Left lung (tissue), 10 donors: ENCODE results near the gene SLC25A46. TPM values are rescaled to one million over a fixed set of nuclear protein-coding genes. Genes with fewer than 3 reads are reported as not detected.

ENCODE experiments used
- ATAC-seq: fragments of 200-7000 bp; cut with Tn5 transposase; one replicate; pipeline ENCODE4 v1.9.1; 2020; ENCODE audit warnings: moderate library complexity
- DNase-seq, 4 donors: peaks; one replicate each; pipeline ENCODE4 v3.0.0-alpha.2; 2013 to 2020
- H3K27ac ChIP-seq, 2 donors: fragments of 200-600 bp; sonication (generic) in 1 of 2; one replicate each; pipeline versions ENCODE4 v1.5.0 to v1.8.0; 2020 to 2021
- H3K27me3 ChIP-seq, 2 donors: fragments of 200-600 bp; sonication (generic) in 1 of 2; one replicate each; pipeline versions ENCODE4 v1.5.0 to v1.8.0; 2020 to 2021
- H3K36me3 ChIP-seq, 2 donors: fragments of 200-600 bp; sonication (generic) in 1 of 2; one replicate each; pipeline versions ENCODE4 v1.5.0 to v1.8.0; 2020 to 2021
- H3K4me1 ChIP-seq, 2 donors: fragments of 200-600 bp; one replicate each; pipeline ENCODE4 v1.8.0; 2021
- H3K4me3 ChIP-seq, 2 donors: fragments of 200-600 bp; sonication (generic) in 1 of 2; one replicate each; pipeline versions ENCODE4 v1.5.0 to v1.8.0; 2020 to 2021; ENCODE audit warnings: mild to moderate bottlenecking in 1 of 2
- H3K9me3 ChIP-seq, 2 donors: fragments of 200-600 bp; sonication (generic) in 1 of 2; one replicate each; pipeline versions ENCODE4 v1.5.0 to v1.8.0; 2020 to 2021
- intact Hi-C, 2 donors: fragments of 100-400 bp; cut with DNase I; formaldehyde crosslinking; loops; one replicate each; pipeline versions ENCODE4 v1.11.2 to v1.14.2; 2022
- polyA plus RNA-seq, 6 donors: library from polyadenylated mRNA; unstranded; fragments of 120-200 nt; gene quantifications; one replicate each; pipeline ENCODE4 v1.2.1, GENCODE V29; 2013; ENCODE audit not compliant: insufficient read length in 6 of 6
- total RNA-seq, 2 donors: library from RNA; stranded (reverse); fragmentation: NEBNext Ultra II Directional; extraction: Animal tissue kit (Norgen Biotek cat#: 25700); gene quantifications; one replicate each; pipeline ENCODE4 v1.2.1, GENCODE V29; 2021
- TF ChIP-seq, protein P1 (sequence below), 2 donors: fragments of 200-600 bp; sonication (generic) in 1 of 2; IDR thresholded peaks; one replicate each; pipeline versions ENCODE4 v1.5.0 to v1.8.0; 2021; ENCODE audit warnings: antibody characterized with exemption in 2 of 2
- donor health status: DM: no; HTN: yes; CAD: no.
- donor health status: DM: no; HTN: no; CAD: no.

Gene SLC25A46
- total and polyA plus RNA-seq, 8 donors: 39.0 to 51.1 (median 48.0) TPM

GRCh38 chr5:110703481-110703880 lies 35.3 kb upstream of the SLC25A46 start:
- no peak for DNase-seq
- no peaks in the 10 kb centered on the region for H3K36me3 ChIP-seq
- TF ChIP-seq, protein P1, sequence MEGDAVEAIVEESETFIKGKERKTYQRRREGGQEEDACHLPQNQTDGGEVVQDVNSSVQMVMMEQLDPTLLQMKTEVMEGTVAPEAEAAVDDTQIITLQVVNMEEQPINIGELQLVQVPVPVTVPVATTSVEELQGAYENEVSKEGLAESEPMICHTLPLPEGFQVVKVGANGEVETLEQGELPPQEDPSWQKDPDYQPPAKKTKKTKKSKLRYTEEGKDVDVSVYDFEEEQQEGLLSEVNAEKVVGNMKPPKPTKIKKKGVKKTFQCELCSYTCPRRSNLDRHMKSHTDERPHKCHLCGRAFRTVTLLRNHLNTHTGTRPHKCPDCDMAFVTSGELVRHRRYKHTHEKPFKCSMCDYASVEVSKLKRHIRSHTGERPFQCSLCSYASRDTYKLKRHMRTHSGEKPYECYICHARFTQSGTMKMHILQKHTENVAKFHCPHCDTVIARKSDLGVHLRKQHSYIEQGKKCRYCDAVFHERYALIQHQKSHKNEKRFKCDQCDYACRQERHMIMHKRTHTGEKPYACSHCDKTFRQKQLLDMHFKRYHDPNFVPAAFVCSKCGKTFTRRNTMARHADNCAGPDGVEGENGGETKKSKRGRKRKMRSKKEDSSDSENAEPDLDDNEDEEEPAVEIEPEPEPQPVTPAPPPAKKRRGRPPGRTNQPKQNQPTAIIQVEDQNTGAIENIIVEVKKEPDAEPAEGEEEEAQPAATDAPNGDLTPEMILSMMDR (IDR thresholded peaks at IDR 0.05): no peak
- no peak overlapping the region for H3K27ac ChIP-seq
- peak; percentile 38 for ATAC-seq
- H3K27me3 ChIP-seq: no peaks in the 10 kb centered on the region
- H3K9me3 ChIP-seq: no peaks in the 10 kb centered on the region
- intact Hi-C loops: no loop called here
- no peak overlapping the region for H3K4me3 ChIP-seq
- no peaks in the 10 kb centered on the region for H3K4me1 ChIP-seq

DNA sequence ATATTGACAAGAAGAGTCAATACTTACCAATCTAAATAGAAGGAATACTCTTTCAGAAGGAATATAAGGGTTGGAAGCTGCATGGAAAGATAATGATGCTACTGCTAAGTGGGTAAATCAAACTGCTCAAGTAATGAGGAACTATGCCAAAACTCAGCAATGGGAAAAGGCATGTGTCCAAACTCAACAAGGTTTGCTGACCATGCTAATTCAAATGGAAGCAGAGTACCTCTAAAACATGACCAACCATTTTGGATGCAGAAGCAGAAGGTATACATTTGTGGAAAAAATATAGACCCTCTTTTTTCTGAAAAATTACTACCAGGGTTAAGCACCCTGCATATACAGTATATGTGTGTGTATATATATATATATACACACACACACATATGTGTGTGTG lies 33.5 kb upstream of the SLC25A46 start:
- no peaks in the 10 kb centered on the region for H3K36me3 ChIP-seq
- H3K4me3 ChIP-seq: no peak overlapping the region
- no peaks in the 10 kb centered on the region for H3K4me1 ChIP-seq
- no peak overlapping the region for H3K27ac ChIP-seq
- ATAC-seq (no peak), DNase-seq (no peak)
- intact Hi-C loops: no loop called here
- TF ChIP-seq, protein P1 (IDR thresholded peaks at IDR 0.05): no peak
- H3K27me3 ChIP-seq: no peaks in the 10 kb centered on the region
- H3K9me3 ChIP-seq: no peaks in the 10 kb centered on the region

GRCh38 chr5:110707260-110707844 lies 31.5 kb upstream of the SLC25A46 start:
- Histone ChIP-seq H3K4me3 (no peak overlapping the region), H3K27me3 (no peaks in the 10 kb centered on the region), H3K9me3 (no peaks in the 10 kb centered on the region), H3K36me3 (no peaks in the 10 kb centered on the region), H3K4me1 (no peaks in the 10 kb centered on the region), H3K27ac (no peak overlapping the region)
- TF ChIP-seq, protein P1 (IDR thresholded peaks at IDR 0.05): no peak
- intact Hi-C loops: no loop called here
- DNase-seq (no peak), ATAC-seq (no peak)

GRCh38 chr5:110716247-110717245 lies 22.3 kb upstream of the SLC25A46 start:
- intact Hi-C loops: no loop called here
- no peak overlapping the region for H3K27ac ChIP-seq
- ATAC-seq (no peak), DNase-seq (no peak)
- TF ChIP-seq, protein P1 (IDR thresholded peaks at IDR 0.05): no peak
- no peaks in the 10 kb centered on the region for H3K36me3 ChIP-seq
- no peaks in the 10 kb centered on the region for H3K4me1 ChIP-seq
- H3K27me3 ChIP-seq: no peaks in the 10 kb centered on the region
- no peaks in the 10 kb centered on the region for H3K9me3 ChIP-seq
- H3K4me3 ChIP-seq: no peak overlapping the region

DNA sequence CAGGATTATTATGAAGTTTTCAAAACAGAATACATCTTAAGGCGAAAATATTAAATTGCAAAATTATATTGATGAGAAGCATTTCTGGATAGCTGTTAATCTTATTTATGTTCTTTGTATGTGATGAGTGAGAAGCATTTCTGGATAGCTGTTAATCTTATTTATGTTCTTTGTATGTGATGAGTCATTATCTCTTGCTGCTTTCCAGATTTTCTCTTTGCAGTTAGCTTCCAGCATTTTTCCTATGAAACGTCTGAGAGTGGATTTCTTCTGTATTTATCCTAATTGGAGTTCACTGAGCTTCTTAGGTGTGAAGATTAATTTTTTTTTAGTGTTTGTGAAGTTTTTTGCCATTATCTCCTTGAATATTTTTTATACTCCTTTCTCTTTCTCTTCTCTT lies 20.5 kb upstream of the SLC25A46 start:
- Histone ChIP-seq H3K36me3 (no peaks in the 10 kb centered on the region), H3K4me1 (no peaks in the 10 kb centered on the region), H3K9me3 (no peaks in the 10 kb centered on the region), H3K27me3 (no peaks in the 10 kb centered on the region), H3K27ac (no peak overlapping the region), H3K4me3 (no peak overlapping the region)
- no peak for ATAC-seq
- DNase-seq: no peak
- TF ChIP-seq, protein P1 (IDR thresholded peaks at IDR 0.05): no peak
- intact Hi-C loops: no loop called here
